HG03045 (cell line): ENCODE results near the gene DNAH10.
A peak's percentile ranks its signal among the peaks of the same experiment; 100 is the strongest.

ENCODE experiments used
- ATAC-seq: cut with Tn5 transposase; IDR thresholded peaks from one replicate; pipeline ENCODE4 v1.9.1; 2021; ENCODE audit warnings: mild to moderate bottlenecking, moderate library complexity; ENCODE audit not compliant: unreplicated experiment

DNAH10 gene

GRCh38 chr12:123961585-123962345 lies 199.7 kb downstream of the DNAH10 start:
- ATAC-seq: no peak

DNA sequence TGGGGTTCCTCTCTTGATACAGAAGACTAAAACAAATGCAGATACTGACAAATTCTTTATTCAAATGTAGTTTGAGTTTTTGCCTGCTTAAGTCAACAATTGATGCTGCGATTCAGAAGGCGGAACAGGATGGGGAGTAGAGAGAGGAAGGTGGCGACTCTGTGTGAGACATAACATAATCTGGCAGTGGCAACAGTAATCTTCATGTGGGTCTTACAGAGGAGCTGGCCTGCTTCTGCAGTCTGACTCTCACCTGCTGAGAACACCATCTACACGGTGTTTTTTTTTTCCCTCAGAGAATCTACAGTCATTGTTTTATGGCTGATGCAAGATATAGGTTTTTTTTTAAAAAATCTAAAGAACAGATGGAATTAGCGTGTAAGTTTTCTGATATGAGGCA lies 200.4 kb downstream of the DNAH10 start:
- no peak for ATAC-seq

GRCh38 chr12:123963821-123964220 lies 201.7 kb downstream of the DNAH10 start:
- no peak for ATAC-seq

- no peak for ATAC-seq
These were observed 203.3 kb downstream of the DNAH10 start for GRCh38 chr12:123965382-123965781.

DNA sequence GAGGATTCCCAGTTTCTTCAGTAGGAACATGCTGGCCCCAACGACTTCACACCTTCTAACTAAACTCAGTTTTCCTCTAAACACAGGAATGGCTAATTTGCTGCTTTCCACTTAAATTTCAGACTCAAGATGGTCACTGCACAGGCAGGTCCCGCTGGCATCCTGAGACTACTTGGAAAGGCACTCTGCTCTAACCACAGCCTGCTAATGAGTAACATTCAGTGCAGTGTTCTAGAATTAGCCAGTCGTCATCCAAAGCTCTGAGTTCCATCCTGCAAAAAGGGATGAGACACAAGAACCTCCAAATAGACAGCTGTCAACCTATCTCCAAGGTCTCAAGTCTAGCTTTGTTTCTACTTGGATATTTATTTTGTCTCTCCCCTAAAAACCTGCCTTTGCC lies 204.5 kb downstream of the DNAH10 start:
- no peak for ATAC-seq

- ATAC-seq: no peak
These were observed 205.1 kb downstream of the DNAH10 start for GRCh38 chr12:123967121-123967586.

DNA sequence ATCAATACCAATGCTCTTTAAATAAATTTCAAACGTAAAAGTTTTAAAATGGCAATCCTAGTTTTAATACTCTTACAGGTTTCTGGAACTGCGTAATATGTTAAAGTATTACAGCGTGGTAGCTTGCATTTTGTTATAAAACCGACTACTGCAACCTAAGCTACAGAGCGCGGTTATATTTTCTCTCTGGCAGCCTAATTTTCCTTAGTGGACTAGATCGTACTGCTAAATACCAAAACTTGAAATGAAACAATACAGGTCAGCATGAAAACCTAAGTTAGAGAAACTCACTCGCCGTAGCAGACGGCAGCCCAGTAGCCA lies 209.3 kb downstream of the DNAH10 start:
- no peak for ATAC-seq

DNA sequence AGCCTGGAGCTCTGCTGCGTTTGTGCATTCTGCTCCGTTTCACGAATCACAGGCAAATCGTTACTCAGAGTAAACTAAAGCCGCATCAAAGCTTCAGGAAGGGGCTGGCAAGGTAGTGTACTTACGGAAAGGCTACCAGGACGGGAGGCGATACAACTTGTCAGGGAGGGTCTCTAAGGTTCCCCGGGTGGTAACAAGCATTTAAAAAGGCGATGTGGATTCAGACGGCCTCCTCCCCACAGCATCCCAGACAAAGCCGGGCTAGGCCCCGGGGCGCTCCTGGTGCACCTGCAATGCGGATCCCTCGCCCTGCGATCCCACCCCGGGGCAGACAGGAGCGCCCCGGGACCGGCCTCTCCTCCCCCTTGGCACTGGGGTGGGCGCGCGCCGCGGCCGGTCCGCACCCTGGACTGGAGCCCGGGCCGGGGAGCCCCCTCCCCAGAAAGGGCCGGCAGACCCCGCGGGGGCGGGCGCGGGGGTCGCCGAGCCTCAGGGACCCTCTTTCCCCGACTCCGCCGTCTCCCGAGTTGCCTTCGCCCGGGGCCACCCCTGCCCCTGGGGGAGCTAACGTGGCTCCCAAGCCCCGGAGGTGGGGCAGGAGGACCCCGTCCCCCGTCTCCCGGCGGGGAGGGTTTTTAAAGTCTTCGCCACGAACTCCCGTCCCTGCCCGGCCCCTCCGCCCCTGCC lies 209.8 kb downstream of the DNAH10 start:
- peak; percentile 7 for ATAC-seq

DNA sequence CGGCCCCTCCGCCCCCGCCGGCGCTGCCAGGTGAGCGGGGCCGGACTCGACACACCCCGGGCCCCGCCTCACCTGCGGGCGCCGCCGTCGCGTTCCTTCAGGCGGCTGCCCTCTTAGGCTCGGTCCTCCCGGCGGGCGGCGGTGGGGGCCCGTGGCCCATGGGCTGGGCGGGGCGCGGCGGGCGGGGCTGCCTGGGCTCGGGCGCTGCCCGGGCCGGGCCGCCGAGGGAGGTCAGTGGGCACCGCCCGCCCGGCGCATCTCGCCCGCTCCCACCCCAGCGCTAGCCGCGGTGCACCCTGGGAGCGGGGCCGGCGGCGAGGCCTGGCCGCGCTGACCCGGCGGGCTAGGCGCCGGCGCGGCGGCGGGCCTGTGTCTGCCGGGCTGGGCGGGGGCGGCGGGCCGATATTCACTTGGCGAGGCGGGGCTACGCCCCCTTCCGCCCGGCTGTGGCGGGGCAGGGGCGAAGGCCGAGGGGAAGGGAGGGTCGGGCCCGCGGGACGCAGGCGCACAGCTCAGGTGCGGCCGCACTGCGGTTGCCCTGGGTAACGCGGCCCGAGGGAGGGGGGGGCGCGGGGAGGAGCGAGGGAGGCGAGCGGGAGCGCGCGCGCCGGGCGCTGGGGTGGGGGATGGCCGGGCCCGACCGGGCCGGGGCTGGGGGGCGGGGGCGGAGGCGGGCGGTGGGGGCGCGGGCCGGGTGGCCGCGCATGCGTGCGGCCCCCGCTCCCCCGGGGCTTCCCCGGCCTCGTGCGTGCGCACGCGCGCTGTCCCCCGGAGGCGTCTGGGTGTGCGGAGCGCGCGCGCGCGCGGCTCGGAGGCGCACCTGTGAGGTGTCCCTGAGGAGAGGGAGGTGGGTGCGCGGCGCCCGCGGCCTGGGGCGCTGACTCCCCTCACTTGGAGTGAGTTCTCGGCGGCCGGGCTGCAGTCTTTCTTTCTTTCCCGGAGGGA lies 210.6 kb downstream of the DNAH10 start, which contains the start of the genes CCDC92 and ZNF664:
Gene CCDC92, minus strand, starts transcription at position 375 of the 945 bp plus-strand sequence. CDS start 28,526 bp downstream, outside the sequence.
Gene ZNF664, plus strand, starts transcription at position 759 of the 945 bp plus-strand sequence. CDS start 38,930 bp downstream, outside the sequence.
- peak; percentile 84 for ATAC-seq

- peak; percentile 6 for ATAC-seq
These were observed 211.6 kb downstream of the DNAH10 start for GRCh38 chr12:123973552-123974341.

DNA sequence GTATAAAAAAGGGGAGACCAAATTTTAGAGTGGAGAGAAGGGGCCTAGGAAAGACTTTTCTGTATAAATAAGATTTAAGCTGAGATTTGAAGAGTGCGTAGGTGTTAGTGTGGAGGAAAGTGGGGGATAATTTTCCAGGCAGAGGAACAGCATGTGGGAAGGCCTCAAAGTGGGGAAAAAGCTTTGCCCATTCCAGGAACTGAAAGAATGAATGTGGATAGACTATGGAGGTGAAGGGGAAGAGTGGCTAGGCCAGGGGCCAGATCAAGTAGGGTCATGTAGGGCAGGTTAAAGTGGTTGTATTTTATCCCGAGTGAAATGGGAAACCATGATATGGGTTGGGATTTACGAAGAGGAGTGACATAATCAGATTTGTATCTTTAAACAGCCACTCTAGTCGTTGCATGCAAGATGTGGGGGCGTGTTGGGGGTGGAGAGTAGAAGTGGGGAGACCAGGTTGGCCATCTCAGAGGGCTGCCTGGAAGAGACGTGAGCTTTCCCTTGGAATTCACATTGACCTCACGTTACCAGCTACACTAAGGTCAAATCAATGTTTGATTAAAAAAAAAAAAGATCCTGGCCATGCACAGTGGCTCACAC lies 214.2 kb downstream of the DNAH10 start:
- no peak for ATAC-seq

GRCh38 chr12:123979566-123979965 lies 217.5 kb downstream of the DNAH10 start:
- no peak for ATAC-seq

GRCh38 chr12:123982269-123982668 lies 220.2 kb downstream of the DNAH10 start:
- no peak for ATAC-seq

DNA sequence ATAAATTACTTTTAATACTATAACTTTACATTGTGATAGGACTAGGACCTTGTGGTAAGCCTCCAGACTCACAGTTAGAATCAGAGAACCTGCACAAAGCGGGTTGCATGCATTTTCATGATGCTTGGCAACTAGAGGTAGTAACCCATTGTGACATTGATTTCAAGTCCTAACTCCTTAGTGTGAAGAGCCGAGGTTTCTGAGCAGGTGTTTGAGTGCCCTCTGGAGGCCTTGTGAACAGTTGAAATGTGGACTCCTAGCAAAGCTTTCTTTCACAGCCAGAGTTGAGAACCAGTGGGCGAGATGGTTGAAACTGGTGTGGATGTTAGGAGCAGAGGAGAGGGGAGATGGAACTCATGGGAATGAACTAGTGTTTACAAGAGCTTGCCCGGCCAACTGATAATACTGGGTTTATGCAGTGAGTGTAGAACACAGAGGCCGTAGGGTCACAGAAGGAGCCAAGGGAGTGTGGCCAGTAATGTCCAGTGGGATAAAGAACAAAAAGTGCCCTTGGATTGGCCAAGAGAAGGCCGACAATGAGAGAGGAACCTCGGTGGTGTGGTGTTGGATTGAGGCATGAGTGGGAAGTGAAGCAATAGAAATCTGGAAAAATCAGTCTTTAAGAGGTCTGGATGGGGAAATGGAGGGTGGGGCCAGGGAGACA lies 221.9 kb downstream of the DNAH10 start:
- ATAC-seq: no peak

- no peak for ATAC-seq
These were observed 222.8 kb downstream of the DNAH10 start for GRCh38 chr12:123984903-123985302.
